PC-3 (cell line): Measurements from ENCODE around the gene PLOD1. TPM values are rescaled to one million over a fixed set of nuclear protein-coding genes. Genes with fewer than 3 reads are reported as not detected.

Experiments used
- ATAC-seq: fragments of 200-7000 bp; cut with Tn5 transposase; 2 replicates; pipeline ENCODE4 v1.9.1; 2020; ENCODE audit warnings: mild to moderate bottlenecking, moderate library complexity
- BruUV-seq: library from RNA; stranded (reverse); fragments of 400-500 nt; replicated peaks from 2 replicates; lab custom pipeline; 2021; lab: Mats Ljungman, UMichigan
- CTCF ChIA-PET: fragments of 300-600 bp; sonication (Branson Sonifier 250); formaldehyde crosslinking; loops from one replicate; lab custom pipeline; 2022; ENCODE audit warnings: antibody characterized with exemption; lab: Charles Lee
- POLR2A ChIA-PET: fragments of 300-600 bp; sonication (Branson Sonifier 250); formaldehyde crosslinking; loops from one replicate; lab custom pipeline; 2022; ENCODE audit warnings: antibody characterized with exemption; ENCODE audit not compliant: unreplicated experiment; lab: Charles Lee
- DNase-seq: peaks from one replicate; pipeline ENCODE4 v3.0.0-alpha.2; 2015
- H2AFZ ChIP-seq: fragments of 300-600 bp; sonication (generic); 2 replicates; pipeline ENCODE4 v1.6.0; 2016; ENCODE audit warnings: antibody characterized with exemption, low read length
- H3F3A ChIP-seq: fragments of 300-600 bp; sonication (generic); one replicate; pipeline ENCODE4 v1.6.0; 2017; ENCODE audit warnings: antibody characterized with exemption, low read length, control low read depth, mild to moderate bottlenecking; ENCODE audit not compliant: unreplicated experiment
- H3K27ac ChIP-seq: fragments of 300-600 bp; sonication (generic); 2 replicates; pipeline ENCODE4 v1.5.1; 2016; ENCODE audit warnings: mild to moderate bottlenecking, low read length
- H3K27me3 ChIP-seq: fragments of 300-600 bp; sonication (generic); 2 replicates; pipeline ENCODE4 v1.6.1; 2016; ENCODE audit warnings: low read length, mixed read lengths
- H3K36me3 ChIP-seq: fragments of 300-600 bp; sonication (generic); 2 replicates; pipeline ENCODE4 v1.6.1; 2016; ENCODE audit warnings: low read depth, mixed run types, low read length, mixed read lengths
- H3K4me1 ChIP-seq: fragments of 300-600 bp; sonication (generic); 2 replicates; pipeline ENCODE4 v1.5.1; 2016; ENCODE audit warnings: low read length; ENCODE audit not compliant: insufficient read depth
- H3K4me2 ChIP-seq: fragments of 300-600 bp; sonication (generic); 2 replicates; pipeline ENCODE4 v1.6.0; 2016; ENCODE audit warnings: low read length
- H3K4me3 ChIP-seq: fragments of 300-600 bp; sonication (generic); 2 replicates; pipeline ENCODE4 v1.5.1; 2016; ENCODE audit warnings: mild to moderate bottlenecking, low read length, mixed read lengths
- H3K79me2 ChIP-seq: fragments of 300-600 bp; sonication (generic); 2 replicates; pipeline ENCODE4 v1.6.1; 2017; ENCODE audit warnings: low read length, mixed read lengths
- H3K9ac ChIP-seq: fragments of 300-600 bp; sonication (generic); 2 replicates; pipeline ENCODE4 v1.6.0; 2016; ENCODE audit warnings: mild to moderate bottlenecking, low read length
- H3K9me2 ChIP-seq: fragments of 300-600 bp; sonication (generic); replicated peaks from 2 replicates; pipeline ENCODE4 v1.6.1; 2016; ENCODE audit warnings: mixed run types, low read length, mixed read lengths
- H3K9me3 ChIP-seq: fragments of 300-600 bp; sonication (generic); 2 replicates; pipeline ENCODE4 v1.6.1; 2016; ENCODE audit warnings: low read length, mixed read lengths
- H4K20me1 ChIP-seq: fragments of 300-600 bp; sonication (generic); 2 replicates; pipeline ENCODE4 v1.6.1; 2016; ENCODE audit warnings: low read length, mixed read lengths
- CTCF ChIP-seq: fragments of 300-600 bp; sonication (generic); conservative IDR thresholded peaks from 2 replicates; pipeline ENCODE4 v1.5.1; 2017; ENCODE audit warnings: antibody characterized with exemption, low read depth, mild to moderate bottlenecking, low read length
- EZH2 ChIP-seq: fragments of 300-600 bp; sonication (generic); IDR thresholded peaks from one replicate; pipeline ENCODE4 v1.6.1; 2017; ENCODE audit warnings: antibody characterized with exemption, mild to moderate bottlenecking, low read length; ENCODE audit not compliant: unreplicated experiment
- EZH2phosphoT487 ChIP-seq: fragments of 300-600 bp; sonication (generic); IDR thresholded peaks from 2 replicates; pipeline ENCODE4 v1.6.1; 2018; ENCODE audit warnings: mild to moderate bottlenecking, antibody characterized with exemption, low read length, borderline replicate concordance
- intact Hi-C: fragments of 100-400 bp; cut with micrococcal nuclease; formaldehyde crosslinking; loops from 2 replicates; pipeline ENCODE4 v1.9.0; 2023
- total RNA-seq: library from RNA; depleted of rRNA; stranded (reverse); fragments of >200 nt; gene quantifications from 2 replicates; pipeline ENCODE4 v1.2.3, GENCODE V29; 2014

PLOD1 gene
- total RNA-seq, 1 experiment from 2014 or later, result 179 TPM

GRCh38 chr1:11980676-11980972 lies 46.1 kb downstream of the PLOD1 start:
- Histone ChIP-seq H3K27me3 (no peaks in the 10 kb centered on the region), H4K20me1 (peaks cover 18% of the 10 kb centered on the region; the same call in 1 of the 2 replicates), H3K4me3 (peak overlapping the region; percentile 81), H3K27ac (peak overlapping the region; percentile 81), H3K9ac (peak overlapping the region; percentile 94), H3K4me2 (peak overlapping the region; percentile 86), H3K36me3 (peaks cover 32% of the 10 kb centered on the region), H3K4me1 (peaks cover 28% of the 10 kb centered on the region), H3K9me2 (no peaks in the 10 kb centered on the region), H2AFZ (peak overlapping the region; percentile 77), H3F3A (no peaks in the 10 kb centered on the region), H3K9me3 (no peaks in the 10 kb centered on the region), H3K79me2 (peaks cover 52% of the 10 kb centered on the region)
- no peak for TF ChIP-seq EZH2phosphoT487
- TF ChIP-seq EZH2, result no peak
- TF ChIP-seq CTCF, result no peak
- TSS peak; percentile 51 for BruUV-seq
- POLR2A ChIA-PET, result interaction anchor here (0.6 to 3.3 kb wide), 2 partner anchors 46 to 71 kb away, joined by 21 to 34 read pairs; no protein-coding TSS in a partner anchor
- DNase-seq, result no peak
- intact Hi-C loops, result loop anchor here (5.0 kb wide), 1 partner anchor 73 kb away; no protein-coding TSS in a partner anchor
- peak; percentile 1 for ATAC-seq
- CTCF ChIA-PET, result interaction anchor here (1.3 to 1.7 kb wide), 2 partner anchors 13 to 38 kb away, joined by 3 to 5 read pairs; no protein-coding TSS in a partner anchor

DNA sequence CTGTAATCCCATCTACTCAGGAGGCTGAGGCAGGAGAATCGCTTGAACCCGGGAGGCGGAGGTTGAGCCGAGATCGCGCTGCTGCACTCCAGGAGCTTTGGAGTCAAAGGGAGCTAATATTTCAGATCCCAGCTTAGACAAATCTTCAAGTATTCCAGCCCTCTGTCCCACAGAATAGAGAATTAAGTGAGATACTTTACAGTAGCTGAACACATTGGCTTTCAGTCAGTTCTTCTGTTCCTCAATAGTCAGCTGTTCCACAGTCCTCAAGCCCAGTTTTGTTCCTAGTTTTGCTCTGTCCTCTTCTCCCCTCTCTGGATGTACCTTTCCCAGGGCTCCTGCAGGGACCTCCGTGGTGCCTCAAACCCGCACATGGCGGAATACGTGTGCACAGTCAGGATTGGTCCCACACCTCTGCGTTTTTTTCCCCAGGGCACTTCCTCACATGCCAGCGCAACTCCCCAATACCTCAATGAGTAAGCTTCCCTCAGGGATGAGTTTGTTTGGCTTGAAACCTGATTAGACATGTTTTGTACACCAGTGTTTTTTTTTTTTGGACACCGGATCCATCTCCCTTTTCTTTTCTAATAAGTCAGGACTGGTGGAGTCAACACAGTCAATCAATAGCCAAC lies 47.0 kb downstream of the PLOD1 start:
- Histone ChIP-seq H2AFZ (no peak overlapping the region), H3K9ac (peak overlapping the region; percentile 94), H3K79me2 (peaks cover 61% of the 10 kb centered on the region), H3K4me1 (peaks cover 28% of the 10 kb centered on the region), H3K9me3 (no peaks in the 10 kb centered on the region), H3K4me2 (peak overlapping the region; percentile 86), H3K9me2 (no peaks in the 10 kb centered on the region), H3K27me3 (no peaks in the 10 kb centered on the region), H3K27ac (peak overlapping the region; percentile 81), H3K4me3 (peak overlapping the region; percentile 81), H4K20me1 (peaks cover 18% of the 10 kb centered on the region; the same call in 1 of the 2 replicates), H3F3A (no peaks in the 10 kb centered on the region), H3K36me3 (peaks cover 39% of the 10 kb centered on the region)
- ChIA-PET POLR2A (interaction anchor here (0.6 to 3.3 kb wide), 4 partner anchors 60 to 73 kb away, joined by 3 to 34 read pairs (median 14); no protein-coding TSS in a partner anchor), CTCF (interaction anchor here (0.6 to 1.7 kb wide), 4 partner anchors 9 to 144 kb away, joined by 3 to 5 read pairs (median 4); no protein-coding TSS in a partner anchor)
- peak; percentile 11 for ATAC-seq
- intact Hi-C loops, result loop anchor here (5.0 kb wide), 1 partner anchor 74 kb away; no protein-coding TSS in a partner anchor
- peak; percentile 88 for DNase-seq
- no peak for TF ChIP-seq EZH2
- no peak for TF ChIP-seq CTCF
- TF ChIP-seq EZH2phosphoT487, result no peak
- TSS peak; percentile 95 for BruUV-seq
